ENCODE results near the gene LEMD2. TPM values are rescaled to one million over a fixed set of nuclear protein-coding genes. Genes with fewer than 3 reads are reported as not detected.
"Not testable (repeated sequence)": the region's sequence is repeated elsewhere in the genome, so short reads cannot be mapped to it uniquely, and the experiment has no call there.

LEMD2 gene
- 43.9 and 50.1 TPM in 2 replicates for total RNA-seq (2014; rRNA removed; shearing (Covaris generic))

DNA sequence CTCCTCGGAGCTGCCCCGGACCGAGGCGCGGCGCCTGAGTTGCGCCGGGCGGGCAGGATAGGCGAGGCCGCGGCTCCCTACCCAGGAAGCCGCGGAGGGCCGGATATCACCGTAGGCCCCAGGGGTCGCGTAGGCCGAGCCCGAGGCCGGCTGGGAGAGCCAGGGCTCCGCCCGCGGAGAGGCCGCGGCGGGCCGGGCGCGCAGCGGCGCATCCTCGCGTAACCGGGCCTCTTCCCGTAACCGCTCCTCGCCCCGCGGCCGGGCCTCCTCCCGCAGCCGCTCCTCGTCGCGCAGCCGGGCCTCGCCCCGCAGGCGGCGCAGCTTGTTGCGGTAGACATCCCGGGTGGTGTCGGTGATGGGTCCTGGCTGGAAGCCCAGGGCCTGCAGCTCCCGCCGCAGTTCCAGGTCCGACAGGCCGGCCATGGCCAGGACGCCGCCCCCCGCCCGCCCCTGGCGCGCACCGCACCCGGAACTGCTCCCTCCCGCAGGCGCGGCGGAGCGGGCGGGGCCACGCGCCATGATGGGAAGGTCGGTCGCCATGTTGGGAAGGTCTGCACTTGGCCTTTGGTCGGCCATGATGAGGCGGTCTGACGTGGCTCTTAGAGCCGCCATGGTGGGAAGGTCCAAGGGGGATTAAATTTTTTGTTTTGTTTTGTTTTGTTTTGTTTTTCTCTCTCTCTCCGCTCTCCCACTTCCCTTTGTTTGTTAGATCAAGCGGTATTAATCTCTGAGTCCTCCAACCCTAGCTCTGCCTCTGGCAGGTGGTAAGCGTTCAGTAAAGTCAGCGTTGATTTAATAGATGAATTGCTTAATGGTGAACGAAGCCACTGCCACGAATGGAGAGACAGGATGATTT is at the start of gene LEMD2:
Gene LEMD2, minus strand, starts transcription at position 437 of the 856 bp plus-strand sequence. Its CDS starts 14 bp downstream, at position 423.
- peak; percentile 91 to 93 for DNase-seq
- no peaks in the 10 kb centered on the region for H3K9me3 ChIP-seq (replicated peaks)
- H3K4me1 ChIP-seq, result peaks cover 11% of the 10 kb centered on the region
- peak within 1 kb of the TSS; percentile 72 for H3K27ac ChIP-seq
- peaks cover 4% of the 10 kb centered on the region; the same call in 1 of the 2 replicates for H3K36me3 ChIP-seq
- peak within 1 kb of the TSS; percentile 92 for H3K4me3 ChIP-seq
- peaks cover 4% of the 10 kb centered on the region; the same call in 1 of the 2 replicates for H3K27me3 ChIP-seq

DNA sequence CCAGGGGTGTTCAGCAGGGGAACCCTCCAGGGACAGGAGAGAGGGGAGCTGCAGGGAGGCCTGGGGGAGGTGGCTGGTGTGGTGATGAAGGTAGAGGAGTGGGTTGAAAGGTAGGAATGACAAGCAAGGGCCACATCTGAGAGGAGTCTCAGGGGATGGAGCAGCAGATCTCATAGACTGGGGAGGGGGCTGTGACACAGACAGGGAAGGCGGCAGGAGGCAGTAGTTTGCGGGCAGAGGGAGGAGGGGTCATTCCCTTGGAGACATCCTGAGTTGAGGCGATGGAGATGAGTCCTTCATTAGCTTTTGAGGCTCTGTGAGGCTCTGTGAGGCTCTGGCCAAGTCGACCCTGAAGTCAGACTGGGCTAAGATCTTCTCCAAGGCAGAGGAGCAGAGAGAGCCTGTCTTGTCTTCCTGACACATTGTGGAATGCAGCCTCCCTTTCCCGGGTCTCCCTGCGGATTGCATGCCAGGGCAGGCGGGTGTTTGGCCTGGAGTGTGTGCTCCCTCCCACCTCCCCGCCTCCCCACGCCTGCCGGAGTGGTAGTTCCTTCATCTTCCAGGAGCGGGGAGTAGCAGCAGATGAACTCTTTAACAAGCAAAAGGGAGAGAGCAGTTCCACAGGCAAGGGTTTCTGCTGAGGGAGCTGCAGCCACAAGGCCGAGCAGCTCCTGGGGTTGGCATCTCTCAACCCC is 49.2 kb upstream of the LEMD2 start:
- DNase-seq, result no peak
- peaks cover 35% of the 10 kb centered on the region for H3K4me1 ChIP-seq
- H3K36me3 ChIP-seq, result no peaks in the 10 kb centered on the region
- H3K27me3 ChIP-seq, result no peaks in the 10 kb centered on the region
- H3K27ac ChIP-seq, result peak overlapping the region; percentile 90
- H3K4me3 ChIP-seq, result no peak overlapping the region
- H3K9me3 ChIP-seq (replicated peaks), result no peaks in the 10 kb centered on the region

DNA sequence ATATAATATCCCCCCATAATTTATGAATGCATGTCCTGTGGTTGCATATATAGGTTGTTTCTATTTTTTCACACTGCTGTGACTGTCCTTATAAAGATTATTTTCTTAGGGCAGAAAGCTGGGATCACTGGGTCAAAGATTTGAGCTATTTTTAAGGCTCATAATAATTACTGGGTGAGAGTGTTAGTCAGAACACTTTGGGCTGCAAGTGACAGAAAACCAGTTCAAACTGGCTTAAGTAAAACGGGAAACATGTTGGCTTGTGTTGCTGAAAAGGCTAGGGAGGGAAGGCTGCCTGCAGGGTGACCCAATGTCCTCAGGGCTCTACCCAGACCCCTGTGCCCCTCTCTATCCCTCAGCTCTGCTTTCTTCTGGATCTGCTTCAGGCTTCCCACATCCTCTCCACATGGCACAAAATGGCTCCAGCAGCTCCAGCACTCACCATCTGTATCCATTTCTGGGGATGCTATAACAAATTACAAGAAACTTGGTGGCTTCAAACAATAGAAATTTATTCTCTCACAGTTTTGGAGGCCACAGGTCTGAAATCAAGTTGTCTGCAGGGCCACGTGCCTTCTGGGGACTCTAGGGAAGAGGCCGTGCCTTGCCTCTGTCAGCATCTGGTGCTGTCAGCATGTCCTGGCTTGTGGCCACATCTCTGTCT is 48.0 kb upstream of the LEMD2 start:
- no peaks in the 10 kb centered on the region for H3K9me3 ChIP-seq (replicated peaks)
- no peak overlapping the region for H3K27ac ChIP-seq
- H3K27me3 ChIP-seq, result no peaks in the 10 kb centered on the region
- no peak overlapping the region for H3K4me3 ChIP-seq
- no peak for DNase-seq
- H3K36me3 ChIP-seq, result no peaks in the 10 kb centered on the region
- peaks cover 35% of the 10 kb centered on the region for H3K4me1 ChIP-seq

DNA sequence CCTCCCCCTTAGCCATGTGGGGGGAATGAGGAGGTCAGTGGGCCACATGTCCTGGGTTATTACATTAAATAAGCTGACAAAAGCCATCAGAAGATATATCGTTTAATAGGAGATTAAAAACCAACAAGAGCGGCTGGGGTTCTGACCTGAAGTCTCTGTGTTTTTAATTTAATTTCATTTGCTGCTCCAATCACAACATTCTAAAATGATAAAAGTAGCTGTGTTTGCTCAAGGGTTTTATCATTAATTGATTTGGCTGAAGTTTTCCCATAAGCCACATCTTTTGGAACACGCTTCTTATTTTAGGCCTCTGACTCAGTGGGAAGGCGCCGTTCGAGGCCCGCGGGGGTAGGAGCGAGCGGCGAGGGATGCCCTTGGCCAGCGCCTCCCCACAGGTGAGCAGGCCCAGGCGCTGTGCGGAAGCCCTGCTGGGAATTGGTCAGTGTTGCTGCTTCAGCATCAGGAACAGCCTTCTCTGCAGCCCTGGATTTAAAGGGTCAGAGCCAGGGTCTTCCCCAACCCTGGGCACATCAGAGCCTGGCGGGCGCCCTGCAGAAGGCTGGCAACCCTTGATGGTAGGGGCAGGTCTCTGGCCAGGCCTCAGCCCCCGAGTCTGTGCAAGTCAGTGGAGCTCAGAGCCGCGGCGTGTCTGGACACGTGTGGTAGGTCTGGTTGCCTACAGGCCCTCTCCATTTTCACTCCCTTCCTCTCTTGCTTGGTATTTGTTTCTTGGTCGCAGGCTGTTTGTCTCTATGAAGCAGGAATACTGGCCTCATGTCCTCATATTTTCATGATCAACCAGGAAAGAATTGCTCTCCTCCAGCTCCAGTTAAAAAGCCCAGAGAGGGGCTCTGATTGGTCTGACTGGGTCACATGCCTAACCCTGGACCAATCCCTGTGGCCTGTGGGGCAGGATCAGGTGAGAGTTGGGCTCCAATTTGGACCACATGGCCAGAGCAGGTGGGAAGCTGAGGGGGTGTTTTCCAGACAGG is 45.8 kb upstream of the LEMD2 start:
- Histone ChIP-seq H3K27ac (no peak overlapping the region), H3K4me3 (no peak overlapping the region), H3K4me1 (peaks cover 18% of the 10 kb centered on the region), H3K36me3 (no peaks in the 10 kb centered on the region), H3K9me3 (replicated peaks) (no peaks in the 10 kb centered on the region), H3K27me3 (no peaks in the 10 kb centered on the region)
- DNase-seq, result no peak

DNA sequence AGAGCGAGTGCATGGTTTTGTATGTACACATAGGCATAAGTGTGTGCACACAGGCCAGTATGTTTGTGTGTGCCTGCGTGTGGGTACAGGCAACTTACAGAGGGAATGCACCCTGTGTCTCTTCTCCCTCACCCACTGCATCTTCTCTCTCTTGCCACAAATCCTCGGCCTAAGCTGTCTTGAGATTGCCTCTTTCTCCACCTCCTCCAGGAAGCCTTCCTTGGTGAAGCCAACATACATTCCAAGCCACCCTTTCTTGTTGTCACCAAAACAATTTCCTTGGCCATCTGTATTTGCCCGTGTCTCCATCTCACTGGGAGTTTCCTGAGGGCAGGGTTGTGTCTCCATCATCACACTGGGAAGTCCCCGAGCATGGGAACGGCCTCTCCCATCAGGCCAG is 44.7 kb upstream of the LEMD2 start:
- peaks cover 7% of the 10 kb centered on the region for H3K4me1 ChIP-seq
- H3K27me3 ChIP-seq, result peaks cover 4% of the 10 kb centered on the region; the same call in 1 of the 2 replicates
- no peak for DNase-seq
- H3K27ac ChIP-seq, result no peak overlapping the region
- H3K9me3 ChIP-seq (replicated peaks), result no peaks in the 10 kb centered on the region
- H3K36me3 ChIP-seq, result no peaks in the 10 kb centered on the region
- H3K4me3 ChIP-seq, result no peak overlapping the region

DNA sequence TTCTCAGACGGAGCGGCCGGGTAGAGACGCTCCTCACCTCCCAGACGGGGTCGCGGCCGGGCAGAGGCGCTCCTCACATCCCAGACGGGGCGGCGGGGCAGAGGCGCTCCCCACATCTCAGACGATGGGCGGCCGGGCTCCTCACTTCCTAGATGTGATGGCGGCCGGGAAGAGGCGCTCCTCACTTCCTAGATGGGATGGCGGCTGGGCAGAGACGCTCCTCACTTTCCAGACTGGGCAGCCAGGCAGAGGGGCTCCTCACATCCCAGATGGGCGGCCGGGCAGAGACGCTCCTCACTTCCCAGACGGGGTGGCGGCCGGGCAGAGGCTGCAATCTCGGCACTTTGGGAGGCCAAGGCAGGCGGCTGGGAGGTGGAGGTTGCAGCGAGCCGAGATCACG is 43.9 kb upstream of the LEMD2 start:
- H3K4me1 ChIP-seq; H3K27me3 ChIP-seq; H3K9me3 ChIP-seq (replicated peaks); H3K36me3 ChIP-seq; H3K27ac ChIP-seq; DNase-seq; H3K4me3 ChIP-seq: not testable (repeated sequence)

DNA sequence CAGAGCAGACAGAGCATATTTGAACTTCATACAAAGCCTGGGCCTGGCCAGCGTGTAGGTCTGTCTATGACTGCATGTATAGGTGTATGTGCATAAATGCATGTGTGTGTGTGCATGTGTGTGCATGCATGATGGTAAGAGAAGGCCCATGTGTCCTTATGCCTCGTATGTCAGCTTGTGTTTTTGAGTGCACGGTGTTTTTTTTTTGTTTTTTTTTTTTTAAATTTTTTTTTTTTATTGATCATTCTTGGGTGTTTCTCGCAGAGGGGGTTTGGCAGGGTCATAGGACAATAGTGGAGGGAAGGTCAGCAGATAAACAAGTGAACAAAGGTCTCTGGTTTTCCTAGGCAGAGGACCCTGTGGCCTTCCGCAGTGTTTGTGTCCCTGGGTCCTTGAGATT is 42.8 kb upstream of the LEMD2 start:
- not testable (repeated sequence) for H3K4me1 ChIP-seq; H3K27me3 ChIP-seq; H3K36me3 ChIP-seq; DNase-seq; H3K9me3 ChIP-seq (replicated peaks); H3K4me3 ChIP-seq; H3K27ac ChIP-seq

DNA sequence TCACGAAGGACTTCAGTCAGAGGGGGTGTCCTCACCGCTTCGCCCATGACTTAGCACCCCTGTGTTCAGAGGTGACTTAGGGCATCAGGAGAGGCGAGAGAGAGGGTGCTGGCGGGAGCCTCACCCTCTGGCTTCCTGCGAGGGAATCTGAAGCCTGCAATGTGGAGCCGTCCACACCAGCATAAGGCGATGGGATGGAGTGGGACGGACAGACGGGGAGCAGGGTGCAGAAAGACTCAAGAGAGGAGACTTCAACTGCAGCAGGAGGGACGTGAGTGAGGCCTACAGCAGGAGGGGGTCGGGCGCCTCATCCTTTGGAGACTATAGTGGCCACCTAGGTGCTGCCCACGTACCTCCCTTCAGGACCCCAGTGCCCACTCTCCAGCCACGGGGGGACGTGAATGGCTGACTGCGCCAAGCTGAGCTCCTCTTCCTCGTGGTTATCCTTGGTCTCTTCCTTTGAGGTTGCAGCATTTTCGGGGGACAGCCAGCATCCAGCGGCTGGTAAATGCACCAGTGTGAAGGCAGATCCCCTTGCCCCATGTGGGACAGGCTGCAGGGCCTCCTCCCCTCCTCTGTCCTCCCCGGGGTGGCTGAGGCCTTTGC is 41.8 kb upstream of the LEMD2 start:
- Histone ChIP-seq H3K27ac (no peak overlapping the region), H3K27me3 (peaks cover 9% of the 10 kb centered on the region; the same call in 1 of the 2 replicates)
- DNase-seq, result no peak

DNA sequence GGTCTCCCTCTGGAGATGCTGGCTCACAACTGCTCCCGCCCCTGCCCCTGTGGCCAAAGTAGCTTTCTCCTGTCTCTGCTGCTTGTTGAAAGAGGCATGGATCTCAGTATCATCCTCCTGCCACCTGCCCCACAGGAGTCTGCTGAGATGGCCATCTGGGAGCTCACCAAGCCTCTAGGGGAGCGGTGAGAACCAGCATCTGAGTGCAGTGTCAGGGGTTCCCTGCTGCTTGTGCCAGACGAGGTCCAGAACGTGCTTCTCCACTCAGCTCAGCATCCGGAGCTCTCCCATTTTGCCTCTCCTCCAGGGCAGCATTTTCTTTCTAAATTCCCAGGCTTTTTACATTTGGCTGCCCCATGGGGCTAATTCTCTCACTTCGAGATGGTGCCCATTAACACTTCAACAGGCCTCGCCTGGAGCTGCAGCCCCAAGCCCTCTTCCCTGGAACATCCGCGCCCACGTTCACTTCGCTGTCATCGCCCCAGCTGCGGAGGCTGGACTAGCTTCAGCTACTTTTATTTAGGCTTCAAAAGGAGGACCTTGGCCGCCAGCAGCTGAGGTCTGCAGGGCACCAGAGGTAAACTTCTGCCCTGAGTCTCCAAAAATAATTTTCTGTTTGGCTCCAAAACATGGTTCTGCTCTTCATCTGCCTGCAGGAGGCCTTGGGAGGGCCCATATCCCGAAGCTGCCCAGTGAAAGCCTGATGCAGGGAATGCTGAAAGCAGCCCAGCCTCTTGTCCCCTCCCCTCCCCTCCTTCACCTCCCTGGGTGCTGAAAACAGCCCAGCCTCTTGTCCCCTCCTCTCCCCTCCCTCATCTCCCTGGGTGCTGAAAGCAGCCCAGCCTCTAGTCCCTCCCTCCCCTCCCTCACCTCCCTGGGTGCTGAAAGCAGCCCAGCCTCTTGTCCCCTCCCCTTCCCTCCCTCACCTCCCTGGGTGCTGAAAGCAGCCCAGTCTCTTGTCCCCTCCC is 40.1 kb upstream of the LEMD2 start:
- Histone ChIP-seq H3K27ac (no peak overlapping the region), H3K9me3 (replicated peaks) (no peaks in the 10 kb centered on the region), H3K36me3 (no peaks in the 10 kb centered on the region), H3K4me1 (no peaks in the 10 kb centered on the region), H3K4me3 (no peak overlapping the region), H3K27me3 (peaks cover 12% of the 10 kb centered on the region)
- no peak for DNase-seq

More for the DNA sequence above, 41.8 kb upstream of the LEMD2 start:
- Histone ChIP-seq H3K4me3 (no peak overlapping the region), H3K4me1 (no peaks in the 10 kb centered on the region), H3K9me3 (replicated peaks) (no peaks in the 10 kb centered on the region), H3K36me3 (no peaks in the 10 kb centered on the region)

DNA sequence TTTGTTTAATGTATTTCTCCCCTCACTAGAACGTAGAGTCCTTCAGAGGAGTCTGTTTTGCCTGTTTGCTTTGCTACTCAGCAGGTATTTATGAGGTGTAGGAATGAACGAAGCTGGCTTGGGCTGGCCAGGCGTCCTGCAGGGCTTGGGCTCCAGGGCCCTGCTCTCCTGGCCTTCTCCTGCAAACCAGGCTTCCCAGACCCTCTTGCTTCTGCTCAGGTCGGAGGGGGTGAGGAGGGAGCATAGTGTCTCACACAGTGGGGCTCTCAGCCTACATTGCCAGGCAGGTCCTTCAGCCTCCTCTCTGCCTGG is 39.5 kb upstream of the LEMD2 start:
- Histone ChIP-seq H3K27me3 (peaks cover 18% of the 10 kb centered on the region), H3K36me3 (no peaks in the 10 kb centered on the region), H3K27ac (no peak overlapping the region), H3K9me3 (replicated peaks) (no peaks in the 10 kb centered on the region), H3K4me1 (no peaks in the 10 kb centered on the region), H3K4me3 (no peak overlapping the region)
- no peak for DNase-seq

DNA sequence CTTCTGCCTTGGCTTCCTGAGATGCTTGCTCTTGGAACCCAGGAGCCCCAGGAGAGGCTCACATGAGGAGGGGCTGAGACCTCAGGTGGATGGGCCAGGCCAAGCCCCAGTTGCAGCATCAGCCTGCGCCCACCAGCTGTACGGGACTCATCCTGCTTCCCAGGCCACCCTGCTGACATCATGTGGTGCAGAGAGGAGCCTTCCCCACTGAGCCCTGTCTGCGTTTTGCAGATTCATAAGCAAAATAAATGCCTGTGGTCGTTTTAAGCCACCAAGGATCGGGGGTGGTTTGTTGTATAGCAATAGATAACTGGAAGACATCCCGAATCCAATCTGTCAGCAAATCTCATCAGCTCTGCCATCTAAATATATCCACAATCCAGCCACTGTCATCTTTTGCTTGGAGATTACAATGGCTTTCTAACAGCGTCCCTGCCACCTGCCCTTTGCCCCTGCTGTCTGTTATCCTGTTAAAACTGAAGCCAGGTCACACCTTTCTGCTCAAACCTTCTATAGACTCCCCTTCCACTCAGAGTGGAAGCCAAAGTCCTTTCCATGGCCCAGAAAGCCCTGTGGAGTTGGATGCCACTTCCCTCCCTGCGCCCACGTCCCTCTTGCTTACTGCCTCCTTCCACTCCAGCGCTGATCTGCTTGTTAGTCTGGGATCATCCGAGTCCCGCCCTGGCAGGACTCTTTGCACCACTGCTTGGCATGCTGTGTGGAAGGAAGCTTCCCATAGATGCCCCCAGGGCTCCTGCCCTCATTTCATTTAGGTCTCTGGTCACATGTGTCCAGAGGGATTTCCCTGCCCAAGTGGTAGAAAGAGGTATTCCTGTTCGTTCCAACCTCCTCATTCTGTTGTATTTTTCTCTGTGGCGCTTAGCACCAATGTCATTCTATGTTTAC is 38.9 kb upstream of the LEMD2 start:
- Histone ChIP-seq H3K36me3 (no peaks in the 10 kb centered on the region), H3K9me3 (replicated peaks) (no peaks in the 10 kb centered on the region), H3K4me1 (no peaks in the 10 kb centered on the region), H3K4me3 (no peak overlapping the region), H3K27me3 (peaks cover 18% of the 10 kb centered on the region), H3K27ac (no peak overlapping the region)
- DNase-seq, result no peak

DNA sequence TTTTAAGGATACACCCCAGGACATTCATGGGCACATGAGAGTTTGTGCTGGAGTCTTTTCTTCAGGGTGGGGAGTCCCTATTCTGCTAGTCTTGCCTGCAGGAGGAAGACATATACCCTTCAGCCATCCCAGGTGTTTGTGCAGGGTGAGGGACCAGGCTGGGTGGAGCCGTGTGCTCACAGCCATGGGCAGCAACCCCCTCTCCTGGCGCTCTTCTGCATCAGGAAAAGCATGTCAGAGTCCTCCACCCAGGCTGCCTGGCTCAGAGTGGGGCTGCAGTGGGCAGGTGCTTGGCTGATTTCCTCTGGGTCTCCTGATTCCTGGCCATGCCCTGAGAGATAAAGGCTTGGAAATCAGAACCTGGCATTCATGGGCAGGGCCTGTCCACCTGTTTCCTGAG is 37.6 kb upstream of the LEMD2 start:
- H3K9me3 ChIP-seq (replicated peaks), result no peaks in the 10 kb centered on the region
- peaks cover 21% of the 10 kb centered on the region for H3K27me3 ChIP-seq
- H3K4me3 ChIP-seq, result no peak overlapping the region
- no peak overlapping the region for H3K27ac ChIP-seq
- DNase-seq, result no peak
- no peaks in the 10 kb centered on the region for H3K4me1 ChIP-seq
- no peaks in the 10 kb centered on the region for H3K36me3 ChIP-seq

Measured in SJCRH30 (cell line).